Measurements from ENCODE around the gene ZEB2.

The ZEB2 gene

DNA sequence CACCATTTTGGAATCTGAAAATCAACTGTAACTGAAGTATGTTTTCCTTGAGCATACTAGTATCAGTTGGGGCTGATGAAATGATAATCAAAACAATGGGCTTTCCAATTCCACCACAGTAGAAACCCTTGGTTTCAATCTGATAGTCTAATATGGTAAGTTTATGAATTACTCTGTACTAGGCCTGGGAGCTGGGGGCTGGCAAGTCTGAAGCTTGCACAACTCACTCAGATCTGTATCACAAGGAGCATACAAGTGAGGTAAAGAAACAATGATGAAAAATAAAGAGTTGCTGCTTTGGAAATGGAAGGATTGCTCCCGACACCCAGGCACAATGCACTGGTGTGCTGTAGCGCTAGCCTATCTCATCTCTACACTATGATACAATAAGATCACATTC, 19.4 kb downstream of the ZEB2 start:
- no peak overlapping the region for H3K27ac ChIP-seq
- DNase-seq (ENCODE audit: low read depth, low spot score): no peak

DNA sequence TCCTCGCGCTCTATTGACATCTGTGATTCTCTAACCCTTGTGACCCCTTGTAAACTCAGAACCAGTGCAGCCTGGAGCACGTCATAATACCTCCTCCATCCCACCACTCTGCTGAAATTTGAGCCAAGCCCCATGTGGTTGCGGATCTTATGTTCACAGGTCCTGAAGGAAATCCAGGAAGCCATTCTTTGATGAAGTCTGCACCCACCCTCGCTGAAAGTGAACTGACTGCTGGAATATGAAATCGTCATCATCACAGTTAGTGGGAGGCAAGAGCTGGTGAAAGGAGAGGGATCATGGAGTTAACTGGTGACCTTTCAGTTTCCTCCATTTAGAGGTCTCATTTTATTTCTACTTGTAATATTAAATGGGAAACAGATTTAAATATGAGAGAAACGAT, 21.6 kb downstream of the ZEB2 start:
- no peak for DNase-seq (ENCODE audit: low read depth, low spot score)
- H3K27ac ChIP-seq: no peak overlapping the region

- no peak overlapping the region for H3K27ac ChIP-seq
- no peak for DNase-seq (ENCODE audit: low read depth, low spot score)
Measured at GRCh38 chr2:144496977-144497598, 22.8 kb downstream of the ZEB2 start.

DNA sequence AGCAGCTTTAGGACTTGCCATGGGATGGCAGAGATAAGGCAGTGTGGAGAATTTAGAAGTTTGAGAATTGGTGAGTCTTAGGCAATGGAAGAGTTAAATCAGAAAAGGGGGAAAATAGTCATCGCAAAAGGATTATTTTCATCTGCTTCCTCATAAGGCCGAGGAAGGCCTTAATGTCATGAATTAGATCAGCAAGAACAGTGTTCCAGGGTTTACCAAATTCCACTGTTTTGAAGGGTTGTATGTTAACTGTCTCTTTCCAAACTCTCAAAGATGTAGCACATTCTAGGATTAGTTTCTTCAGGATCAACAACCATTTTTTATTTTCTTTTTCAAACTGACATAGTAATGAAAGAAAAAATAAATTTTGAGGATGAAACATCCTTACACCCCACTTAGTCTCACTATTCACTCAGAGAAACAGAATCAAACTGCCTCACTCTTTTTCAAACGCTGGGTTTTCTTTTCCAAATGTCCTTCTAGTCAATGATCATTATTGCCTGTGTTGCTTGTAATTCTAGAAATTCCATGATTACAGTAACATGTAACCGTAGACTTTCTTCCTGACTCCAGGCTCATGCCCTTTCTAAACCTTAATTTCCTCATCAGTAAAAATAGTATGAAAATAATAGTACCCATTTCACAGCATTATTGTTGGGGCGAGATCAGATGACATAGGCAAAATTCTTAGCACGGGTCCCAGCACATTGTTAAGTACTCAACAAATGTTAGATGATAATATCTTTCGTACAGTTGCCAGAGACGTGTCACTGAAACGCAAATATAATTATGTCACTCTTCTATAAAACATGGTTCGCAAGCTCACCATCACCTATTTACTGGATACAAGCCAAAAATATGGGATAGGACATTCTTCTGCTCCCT, 23.6 kb downstream of the ZEB2 start:
- no peak for DNase-seq (ENCODE audit: low read depth, low spot score)
- H3K27ac ChIP-seq: no peak overlapping the region

- no peak for DNase-seq (ENCODE audit: low read depth, low spot score)
- no peak overlapping the region for H3K27ac ChIP-seq
Measured at GRCh38 chr2:144495227-144496091, 24.5 kb downstream of the ZEB2 start.

GRCh38 chr2:144493027-144493809, 26.7 kb downstream of the ZEB2 start:
- no peak overlapping the region for H3K27ac ChIP-seq
- DNase-seq (ENCODE audit: low read depth, low spot score): no peak

GRCh38 chr2:144490857-144491256, 29.1 kb downstream of the ZEB2 start:
- no peak overlapping the region for H3K27ac ChIP-seq
- DNase-seq (ENCODE audit: low read depth, low spot score): no peak

DNA sequence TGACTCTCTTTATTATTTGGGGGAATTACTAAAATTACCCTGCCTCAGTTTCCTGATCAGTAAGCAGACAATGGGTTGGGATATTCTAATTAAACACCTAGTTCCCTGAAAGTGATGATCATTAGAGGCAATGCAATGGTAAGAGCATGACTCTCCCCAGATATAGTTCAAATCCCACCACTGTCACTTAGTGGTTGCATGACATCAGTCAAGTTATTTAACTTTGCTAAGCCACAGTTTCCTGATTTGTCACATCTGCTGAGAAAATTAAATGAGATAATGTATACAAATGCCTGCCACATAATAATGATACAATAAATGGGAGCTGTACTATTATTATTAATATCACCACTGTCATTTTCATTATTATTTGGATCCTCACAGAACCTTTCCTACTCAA, 29.9 kb downstream of the ZEB2 start:
- H3K27ac ChIP-seq: no peak overlapping the region
- no peak for DNase-seq (ENCODE audit: low read depth, low spot score)

GRCh38 chr2:144489315-144489916, 30.5 kb downstream of the ZEB2 start:
- DNase-seq (ENCODE audit: low read depth, low spot score): no peak
- H3K27ac ChIP-seq: no peak overlapping the region

GRCh38 chr2:144484201-144484948, 35.5 kb downstream of the ZEB2 start:
- no peak for DNase-seq (ENCODE audit: low read depth, low spot score)
- H3K27ac ChIP-seq: no peak overlapping the region

- no peak for DNase-seq (ENCODE audit: low read depth, low spot score)
- H3K27ac ChIP-seq: no peak overlapping the region
Measured at GRCh38 chr2:144481666-144482065, 38.3 kb downstream of the ZEB2 start.

GRCh38 chr2:144481109-144481508, 38.8 kb downstream of the ZEB2 start:
- DNase-seq (ENCODE audit: low read depth, low spot score): no peak
- H3K27ac ChIP-seq: no peak overlapping the region

- no peak for DNase-seq (ENCODE audit: low read depth, low spot score)
- no peak overlapping the region for H3K27ac ChIP-seq
Measured at GRCh38 chr2:144480285-144480684, 39.6 kb downstream of the ZEB2 start.

- no peak for DNase-seq (ENCODE audit: low read depth, low spot score)
- H3K27ac ChIP-seq: no peak overlapping the region
Measured at GRCh38 chr2:144479659-144480058, 40.3 kb downstream of the ZEB2 start.

- no peak for DNase-seq (ENCODE audit: low read depth, low spot score)
- H3K27ac ChIP-seq: no peak overlapping the region
Measured at GRCh38 chr2:144479138-144479537, 40.8 kb downstream of the ZEB2 start.

DNA sequence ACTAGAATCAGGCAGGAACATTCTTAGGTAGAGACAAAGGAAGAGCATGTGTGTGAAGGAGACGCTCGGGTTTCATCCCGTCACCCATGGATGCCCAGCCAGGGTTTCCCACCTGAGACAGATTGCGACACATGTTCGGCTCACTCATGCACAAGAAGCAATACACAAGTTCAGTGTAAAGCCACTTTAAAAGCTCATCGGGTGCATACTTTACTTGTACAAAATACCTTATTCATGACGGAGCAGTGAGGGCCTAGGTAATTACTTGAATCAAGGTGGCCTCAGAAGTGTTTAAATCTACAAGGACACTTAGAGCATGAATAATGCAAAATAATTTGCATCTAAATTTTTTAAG, 42.0 kb downstream of the ZEB2 start:
- DNase-seq (ENCODE audit: low read depth, low spot score): no peak
- H3K27ac ChIP-seq: no peak overlapping the region

DNA sequence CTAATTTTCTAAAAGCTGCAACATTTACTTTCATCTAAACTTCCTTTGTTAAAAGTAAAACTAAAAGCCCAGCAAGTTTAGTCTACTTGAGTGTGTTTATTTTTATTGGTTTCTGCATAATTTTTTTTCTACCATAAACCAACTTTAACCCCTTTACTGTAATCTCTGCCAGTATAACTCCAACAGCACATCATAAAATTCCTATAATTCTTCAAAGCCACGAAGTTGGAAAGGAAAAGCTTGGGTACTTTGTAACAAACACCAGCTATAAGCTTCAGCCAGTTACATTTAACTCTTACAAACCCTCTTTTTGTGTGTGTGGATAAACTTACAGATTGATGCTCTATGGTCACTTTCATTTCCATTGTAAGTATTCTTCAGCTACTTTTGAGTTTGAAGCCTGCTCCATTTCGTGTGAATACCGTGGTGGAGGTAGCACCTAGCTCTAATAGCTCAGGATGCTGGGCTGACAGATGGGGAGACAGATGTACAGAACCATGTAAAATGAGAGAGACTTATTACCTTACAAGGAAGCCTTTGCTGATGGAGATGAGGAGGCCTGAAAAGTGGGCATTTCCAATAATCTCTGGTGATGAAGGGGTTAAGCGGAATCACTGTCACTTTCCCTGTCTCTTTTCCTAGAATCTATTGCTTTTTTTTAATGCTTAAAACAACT, 42.5 kb downstream of the ZEB2 start:
- H3K27ac ChIP-seq: no peak overlapping the region

GRCh38 chr2:144476682-144477081, 43.2 kb downstream of the ZEB2 start:
- no peak overlapping the region for H3K27ac ChIP-seq
- DNase-seq (ENCODE audit: low read depth, low spot score): no peak

More for the DNA sequence above, 42.5 kb downstream of the ZEB2 start:
- DNase-seq (ENCODE audit: low read depth, low spot score): no peak

Measured in epithelial cell of prostate (primary cell).